Measurements from ENCODE around the gene MBP.
A peak's percentile ranks its signal among the peaks of the same experiment; 100 is the strongest.

Gene MBP

DNA sequence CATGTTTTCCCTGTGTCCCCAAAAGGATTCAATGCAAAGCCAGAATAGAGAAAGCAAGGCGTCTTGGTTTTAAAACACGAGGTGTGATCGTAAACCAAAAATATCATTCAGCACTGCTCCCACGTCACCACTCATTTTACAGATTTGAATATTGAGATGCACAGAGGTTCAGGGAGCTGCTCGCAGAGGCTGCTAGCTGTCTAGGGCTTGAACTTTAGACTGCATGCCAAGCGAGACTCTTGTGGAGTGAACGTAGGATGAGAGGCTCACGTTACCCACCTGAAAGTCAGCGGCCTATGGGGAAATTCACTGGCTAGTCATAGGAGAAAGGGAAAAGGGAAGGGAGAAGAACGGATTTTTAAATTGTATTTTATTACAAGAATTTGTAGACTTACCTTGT lies 130.1 kb downstream of the MBP start:
- TF ChIP-seq CTCF (IDR thresholded peaks at IDR 0.05) = no peak
- Histone ChIP-seq H3K9me3 (no peaks in the 10 kb centered on the region), H3K4me1 (ENCODE audit: control insufficient read depth in 1 of 2, insufficient read depth in 1 of 2, low read depth in 1 of 2, low read length in 1 of 2) (peaks cover 41 to 48% of the 10 kb centered on the region in 2 experiments), H3K27ac (no peak overlapping the region), H3K4me3 (ENCODE audit: low read depth in 1 of 2, low read length in 1 of 2) (no peak overlapping the region), H3K36me3 (peaks cover 9% of the 10 kb centered on the region), H3K27me3 (no peaks in the 10 kb centered on the region)

GRCh38 chr18:77001979-77002378 lies 130.6 kb downstream of the MBP start:
- Histone ChIP-seq H3K27ac (no peak overlapping the region), H3K27me3 (no peaks in the 10 kb centered on the region), H3K4me3 (ENCODE audit: low read depth in 1 of 2, low read length in 1 of 2) (no peak overlapping the region), H3K4me1 (ENCODE audit: control insufficient read depth in 1 of 2, insufficient read depth in 1 of 2, low read depth in 1 of 2, low read length in 1 of 2) (peaks cover 37 to 42% of the 10 kb centered on the region in 2 experiments), H3K9me3 (no peaks in the 10 kb centered on the region), H3K36me3 (peaks cover 9% of the 10 kb centered on the region)
- no peak for TF ChIP-seq CTCF (IDR thresholded peaks at IDR 0.05)

GRCh38 chr18:77001041-77001440 lies 131.5 kb downstream of the MBP start:
- Histone ChIP-seq H3K9me3 (no peaks in the 10 kb centered on the region), H3K4me1 (ENCODE audit: control insufficient read depth in 1 of 2, insufficient read depth in 1 of 2, low read depth in 1 of 2, low read length in 1 of 2) (peaks cover 28 to 33% of the 10 kb centered on the region in 2 experiments), H3K27ac (peak overlapping the region; percentile 26), H3K4me3 (ENCODE audit: low read depth in 1 of 2, low read length in 1 of 2) (no peak overlapping the region), H3K27me3 (no peaks in the 10 kb centered on the region), H3K36me3 (peaks cover 6% of the 10 kb centered on the region)
- no peak for TF ChIP-seq CTCF (IDR thresholded peaks at IDR 0.05)

GRCh38 chr18:77000527-77000926 lies 132.1 kb downstream of the MBP start:
- Histone ChIP-seq H3K4me3 (ENCODE audit: low read depth in 1 of 2, low read length in 1 of 2) (no peak overlapping the region), H3K9me3 (no peaks in the 10 kb centered on the region), H3K27me3 (no peaks in the 10 kb centered on the region), H3K36me3 (peaks cover under 1% of the 10 kb centered on the region), H3K27ac (peak overlapping the region; percentile 26), H3K4me1 (ENCODE audit: control insufficient read depth in 1 of 2, insufficient read depth in 1 of 2, low read depth in 1 of 2, low read length in 1 of 2) (peaks cover 23 to 28% of the 10 kb centered on the region in 2 experiments)
- TF ChIP-seq CTCF (IDR thresholded peaks at IDR 0.05) = peak; percentile 91

GRCh38 chr18:76999077-76999476 lies 133.5 kb downstream of the MBP start:
- no peak overlapping the region for H3K4me3 ChIP-seq (ENCODE audit: low read depth in 1 of 2, low read length in 1 of 2)
- H3K9me3 ChIP-seq = no peaks in the 10 kb centered on the region
- H3K36me3 ChIP-seq = no peaks in the 10 kb centered on the region
- no peak for TF ChIP-seq CTCF (IDR thresholded peaks at IDR 0.05)
- no peak overlapping the region for H3K27ac ChIP-seq
- peaks cover 8 to 13% of the 10 kb centered on the region in 2 experiments for H3K4me1 ChIP-seq (ENCODE audit: control insufficient read depth in 1 of 2, insufficient read depth in 1 of 2, low read depth in 1 of 2, low read length in 1 of 2)
- H3K27me3 ChIP-seq = no peaks in the 10 kb centered on the region

Data from neutrophil (primary cell).